ENCODE results near the gene TLR10. TPM values are rescaled to one million over a fixed set of nuclear protein-coding genes. Genes with fewer than 3 reads are reported as not detected.

Gene TLR10
- total and polyA plus RNA-seq, 9 of the 15 experiments (the other 6 are each of a cell fraction or from before 2014, with no cell fraction given): 0.03 to 0.05 TPM; not detected in 7

GRCh38 chr4:38787693-38788092, 4.9 kb upstream of the TLR10 start (continued):
- no peak for TF ChIP-seq ZNF280A (IDR thresholded peaks at IDR 0.05; ENCODE audit: low read depth, partially characterized antibody)

GRCh38 chr4:38785901-38786402, 3.2 kb upstream of the TLR10 start:
- 17% methylated on average over 8 of the region's 8 CpGs for WGBS (ENCODE audit: insufficient coverage, low coverage, missing lambda C conversion rate)
- DNase-seq (ENCODE audit: extremely low read depth in 1 of 4, low spot score in 3 of 4) (no peak), FAIRE-seq (no peak), ATAC-seq (peak; percentile 61)
- Histone ChIP-seq H3K36me3 (ENCODE audit: control insufficient read depth, insufficient read depth, low read length) (no peaks in the 10 kb centered on the region), H3K79me2 (ENCODE audit: control insufficient read depth, insufficient read depth, low read length) (no peaks in the 10 kb centered on the region), H3K4me3 (no peak overlapping the region), H3K27me3 (ENCODE audit: control insufficient read depth in 2 of 2, insufficient read depth in 2 of 2, low read length in 2 of 2) (peaks cover 2 to 9% of the 10 kb centered on the region in 2 experiments; a peak in 4 of 5 replicates), H3K4me2 (ENCODE audit: insufficient read depth, low read length) (no peak overlapping the region), H3K9me3 (replicated peaks; ENCODE audit: control insufficient read depth, insufficient read depth, low read depth, low read length) (no peaks in the 10 kb centered on the region), H3K9me1 (ENCODE audit: control insufficient read depth, insufficient read depth, low read length) (no peaks in the 10 kb centered on the region), H4K20me1 (replicated peaks; ENCODE audit: control insufficient read depth, insufficient read depth, low read length) (no peaks in the 10 kb centered on the region), H3K4me1 (replicated peaks in 1 of 2; ENCODE audit: control insufficient read depth in 2 of 2, insufficient read depth in 2 of 2, low read length in 2 of 2) (no peaks in the 10 kb centered on the region), H3K9ac (ENCODE audit: insufficient read depth in 1 of 2, low read depth in 2 of 2, low read length in 2 of 2) (no peak overlapping the region), H3K27ac (ENCODE audit: extremely low read depth, low read depth, low read length) (no peak overlapping the region), H2AFZ (ENCODE audit: low read depth, low read length) (0 out of 2 replicates have a peak overlapping the region, but pooled peaks have one; percentile 9)
- CTCF ChIA-PET (ENCODE audit: low intra/inter-chr PET ratio): interaction anchor here (0.6 kb wide), 1 partner anchor 76 kb away, joined by 3 read pairs; no protein-coding TSS in a partner anchor
- POLR2A ChIA-PET: interaction anchor here (1.3 kb wide), 1 partner anchor 11 kb away, joined by 4 read pairs; no protein-coding TSS in a partner anchor
- in situ Hi-C loops (cut with MboI) (no loop called here), intact Hi-C loops (cut with micrococcal nuclease) (no loop called here)
- no TSS peak for BruUV-seq (replicated peaks)
- TF ChIP-seq TOE1 (IDR thresholded peaks at IDR 0.05; ENCODE audit: borderline replicate concordance) (no peak), TOE1 (CRISPR knock-in tag; IDR thresholded peaks at IDR 0.05; ENCODE audit: borderline replicate concordance, low read depth) (no peak), ATF6 (CRISPR knock-in tag; IDR thresholded peaks at IDR 0.05) (no peak), SMARCA5 (IDR thresholded peaks at IDR 0.05) (no peak), RREB1 (CRISPR knock-in tag; IDR thresholded peaks at IDR 0.05) (no peak), ZNF444 (CRISPR knock-in tag; IDR thresholded peaks at IDR 0.05) (no peak), CTCFL (IDR thresholded peaks at IDR 0.05; ENCODE audit: borderline replicate concordance, insufficient read depth, low read depth, low read length, poor library complexity, severe bottlenecking) (no peak)

All from K562 (cell line).